NCI-H446 treated with DMSO at 0.1 percent for 48 hours (cell line): ENCODE results near the gene FOXO4.

Experiments used
- DNase-seq: peaks from one replicate; lab custom pipeline; 2025; lab: John Stamatoyannopoulos, UW

FOXO4 gene

DNA sequence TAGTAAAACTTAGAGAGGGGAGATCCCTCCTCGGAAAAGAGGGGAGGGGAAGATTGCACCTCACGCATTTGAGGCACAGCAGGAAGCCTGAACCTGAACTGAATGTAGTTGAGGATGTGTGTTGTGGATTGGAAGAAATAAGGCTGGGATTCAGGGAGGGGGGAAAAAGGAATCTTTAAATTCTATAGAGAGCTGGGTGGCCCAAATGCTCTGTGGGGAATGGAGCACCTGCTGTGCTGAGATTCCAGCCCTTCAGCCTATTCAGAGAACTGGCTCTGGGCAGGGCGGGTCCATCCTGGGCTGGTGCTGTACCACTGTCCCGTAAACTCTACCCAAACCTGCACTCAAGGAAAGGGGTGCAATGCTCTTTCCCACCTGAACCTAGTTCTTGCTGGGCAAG lies 4.1 kb downstream of the FOXO4 start:
- no peak for DNase-seq

DNA sequence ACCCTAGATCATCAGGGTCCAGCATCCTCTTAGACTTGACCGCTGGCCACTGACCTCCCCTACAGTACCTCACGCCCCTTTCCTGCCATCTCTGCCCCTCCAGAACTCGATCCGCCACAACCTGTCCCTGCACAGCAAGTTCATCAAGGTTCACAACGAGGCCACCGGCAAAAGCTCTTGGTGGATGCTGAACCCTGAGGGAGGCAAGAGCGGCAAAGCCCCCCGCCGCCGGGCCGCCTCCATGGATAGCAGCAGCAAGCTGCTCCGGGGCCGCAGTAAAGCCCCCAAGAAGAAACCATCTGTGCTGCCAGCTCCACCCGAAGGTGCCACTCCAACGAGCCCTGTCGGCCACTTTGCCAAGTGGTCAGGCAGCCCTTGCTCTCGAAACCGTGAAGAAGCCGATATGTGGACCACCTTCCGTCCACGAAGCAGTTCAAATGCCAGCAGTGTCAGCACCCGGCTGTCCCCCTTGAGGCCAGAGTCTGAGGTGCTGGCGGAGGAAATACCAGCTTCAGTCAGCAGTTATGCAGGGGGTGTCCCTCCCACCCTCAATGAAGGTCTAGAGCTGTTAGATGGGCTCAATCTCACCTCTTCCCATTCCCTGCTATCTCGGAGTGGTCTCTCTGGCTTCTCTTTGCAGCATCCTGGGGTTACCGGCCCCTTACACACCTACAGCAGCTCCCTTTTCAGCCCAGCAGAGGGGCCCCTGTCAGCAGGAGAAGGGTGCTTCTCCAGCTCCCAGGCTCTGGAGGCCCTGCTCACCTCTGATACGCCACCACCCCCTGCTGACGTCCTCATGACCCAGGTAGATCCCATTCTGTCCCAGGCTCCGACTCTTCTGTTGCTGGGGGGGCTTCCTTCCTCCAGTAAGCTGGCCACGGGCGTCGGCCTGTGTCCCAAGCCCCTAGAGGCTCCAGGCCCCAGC lies 5.2 kb downstream of the FOXO4 start:
- no peak for DNase-seq

DNA sequence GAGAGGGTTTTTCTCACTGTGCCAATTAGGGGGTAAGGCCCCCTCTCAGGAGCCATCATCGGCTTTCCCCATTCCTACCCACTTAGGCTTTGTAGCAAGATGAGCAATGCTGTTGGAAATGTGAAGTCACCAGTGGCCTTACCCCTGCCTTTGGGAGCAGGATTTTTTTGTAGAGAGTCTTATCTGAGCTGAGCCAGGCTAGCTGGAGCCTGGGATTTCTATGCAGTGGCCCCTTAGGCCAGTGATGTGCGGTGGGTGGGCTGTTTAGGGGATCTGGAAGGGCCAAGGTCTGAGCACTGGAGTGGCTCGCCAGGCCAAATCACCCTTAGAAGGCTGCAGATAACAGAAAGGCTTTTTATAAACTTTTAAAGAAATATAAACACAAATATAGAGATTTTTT lies 6.6 kb downstream of the FOXO4 start:
- no peak for DNase-seq

DNA sequence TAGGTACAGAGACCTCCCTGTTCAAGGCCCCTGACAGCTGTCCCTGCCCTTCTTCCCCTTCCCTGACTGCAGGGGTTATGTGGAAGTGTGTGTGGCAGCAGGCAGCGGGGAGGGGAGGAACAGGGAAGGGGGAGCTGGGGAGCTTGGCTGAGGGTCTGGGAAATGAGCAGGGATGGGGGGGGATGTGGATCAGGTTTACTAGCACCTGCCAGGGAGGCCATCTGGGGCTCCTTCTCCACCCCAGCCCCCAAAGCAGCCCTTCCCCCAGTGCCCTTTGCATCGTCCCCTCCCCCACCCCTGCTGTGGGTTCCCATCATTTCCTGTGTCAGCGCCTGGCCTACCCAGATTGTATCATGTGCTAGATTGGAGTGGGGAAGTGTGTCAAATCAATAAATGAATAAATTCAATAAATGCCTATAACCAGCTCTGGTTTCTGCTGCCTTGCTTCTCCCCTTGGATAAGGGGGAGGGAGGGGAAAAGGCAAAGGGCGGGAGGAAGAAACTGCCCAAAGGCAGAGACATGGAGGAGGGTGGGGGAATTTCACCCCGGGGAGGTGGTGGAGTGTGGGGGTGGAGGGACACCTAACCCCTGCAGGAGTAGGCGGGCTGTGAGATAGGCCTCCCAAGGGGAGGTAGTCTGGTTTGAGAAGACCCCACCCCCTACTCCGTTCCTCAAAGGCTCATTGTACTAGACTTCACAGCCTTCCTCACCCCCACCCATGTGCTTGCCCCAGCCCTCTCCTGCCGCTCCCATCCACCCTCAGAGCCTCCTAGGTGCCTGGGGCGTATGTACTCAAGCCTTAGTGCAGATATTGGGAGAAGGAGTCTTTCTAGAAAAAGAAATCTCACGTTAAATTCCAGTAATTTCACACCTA lies 7.7 kb downstream of the FOXO4 start:
- DNase-seq: no peak

DNA sequence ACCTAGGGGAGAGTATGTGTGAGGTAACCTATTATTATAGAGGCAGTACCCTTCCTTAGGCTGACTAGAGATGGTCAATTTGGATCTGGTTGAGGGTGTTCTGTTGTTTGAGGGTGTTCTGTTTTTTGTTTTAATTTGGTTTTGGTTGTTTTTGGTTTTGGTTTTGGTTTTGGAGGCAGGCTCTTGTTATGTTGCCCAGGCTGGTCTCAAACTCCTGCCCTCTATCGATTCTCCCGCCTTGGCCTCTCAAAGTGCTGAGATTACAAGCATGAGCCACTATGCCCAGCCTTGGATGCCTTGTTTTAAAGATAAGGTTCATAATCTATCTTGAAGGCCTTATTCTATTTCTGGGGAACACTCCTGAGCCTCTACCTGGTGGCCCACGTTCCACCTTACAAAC lies 10.0 kb downstream of the FOXO4 start:
- no peak for DNase-seq

DNA sequence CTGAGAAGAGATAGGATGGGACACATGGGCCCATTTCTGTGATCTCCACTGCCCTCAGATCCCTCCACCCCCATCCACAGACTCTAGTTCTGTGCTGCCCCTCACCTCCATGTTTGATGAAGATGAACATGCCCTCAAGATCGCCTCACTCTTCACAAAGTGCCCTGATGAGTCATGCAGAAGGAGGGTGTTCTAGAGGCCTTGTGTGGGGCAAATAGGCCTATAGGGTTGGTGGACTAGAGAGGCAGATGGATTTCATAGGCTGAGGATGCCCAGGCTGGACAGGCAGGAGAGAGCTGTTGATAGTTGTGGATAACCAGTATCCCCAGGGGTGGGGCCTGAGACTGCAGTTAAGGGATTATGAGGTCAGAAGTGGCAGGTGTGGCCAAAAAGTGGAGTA lies 10.8 kb downstream of the FOXO4 start, which contains the start of gene CXorf65:
Gene CXorf65 (minus strand): TSS at position 314 of the 400 bp plus-strand sequence. CDS start 184 bp downstream, at position 130.
- no peak for DNase-seq

DNA sequence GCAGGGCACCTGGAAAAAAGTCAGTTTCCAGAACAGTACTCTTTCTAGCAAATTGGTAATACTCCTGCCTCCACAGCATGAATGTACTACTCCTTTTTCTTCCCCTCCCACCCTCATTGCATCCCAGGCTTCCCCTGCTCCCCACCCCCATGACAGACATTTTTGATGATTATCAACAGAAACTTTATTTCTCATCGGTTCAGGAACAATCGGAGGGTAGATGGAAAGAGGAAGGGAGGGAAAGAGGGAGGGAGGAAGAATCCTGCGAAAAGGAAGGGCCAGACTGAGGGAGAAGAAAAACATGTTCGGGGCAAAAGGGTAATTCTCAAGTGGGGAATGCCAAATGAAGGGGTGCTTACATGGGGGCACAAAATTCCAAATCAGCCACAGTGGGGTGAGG lies 11.6 kb downstream of the FOXO4 start:
- DNase-seq: no peak

DNA sequence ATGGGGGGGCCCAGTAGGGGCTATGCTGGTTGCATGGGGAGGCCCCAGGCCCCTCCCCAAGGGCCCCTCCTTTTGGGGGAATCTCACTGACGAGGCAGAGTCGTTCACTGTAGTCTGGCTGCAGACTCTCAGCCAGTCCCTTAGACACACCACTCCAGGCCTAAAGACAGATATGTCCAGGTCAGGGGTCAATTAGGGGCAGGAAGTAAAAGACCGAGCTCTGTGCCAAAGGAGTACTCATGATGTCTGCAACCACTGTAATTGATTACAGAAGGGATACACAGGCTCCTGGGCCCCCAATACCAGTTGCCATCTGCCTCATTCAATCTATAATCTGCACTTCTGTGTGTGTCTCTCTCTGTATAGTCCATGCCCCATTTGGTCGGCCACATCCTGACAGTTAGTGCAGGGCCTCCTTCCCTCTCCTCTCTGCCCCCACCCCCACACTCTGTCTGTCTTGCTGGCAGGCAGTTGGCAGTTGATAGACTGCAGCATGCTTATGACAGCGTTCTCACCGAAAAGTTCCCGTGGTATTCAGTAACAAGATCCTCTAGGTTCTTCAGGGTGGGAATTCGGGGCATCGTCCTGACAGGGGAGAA lies 12.2 kb downstream of the FOXO4 start:
- DNase-seq: no peak

DNA sequence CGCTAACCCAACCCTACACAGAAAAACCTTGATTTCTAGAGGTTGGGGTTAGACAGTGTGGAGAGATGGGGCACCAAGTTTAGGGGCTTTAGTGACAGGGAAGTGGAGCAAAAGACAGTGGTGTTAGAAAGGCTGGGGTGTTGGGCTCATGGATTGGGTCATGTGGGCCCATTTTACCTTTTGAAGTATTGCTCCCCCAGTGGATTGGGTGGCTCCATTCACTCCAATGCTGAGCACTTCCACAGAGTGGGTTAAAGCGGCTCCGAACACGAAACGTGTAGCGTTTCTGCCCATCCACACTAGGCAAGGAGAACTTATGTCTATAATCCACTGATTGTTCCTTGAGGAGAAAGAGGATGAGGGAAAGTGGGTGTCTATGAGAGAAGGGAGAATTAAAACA lies 13.4 kb downstream of the FOXO4 start:
- no peak for DNase-seq

DNA sequence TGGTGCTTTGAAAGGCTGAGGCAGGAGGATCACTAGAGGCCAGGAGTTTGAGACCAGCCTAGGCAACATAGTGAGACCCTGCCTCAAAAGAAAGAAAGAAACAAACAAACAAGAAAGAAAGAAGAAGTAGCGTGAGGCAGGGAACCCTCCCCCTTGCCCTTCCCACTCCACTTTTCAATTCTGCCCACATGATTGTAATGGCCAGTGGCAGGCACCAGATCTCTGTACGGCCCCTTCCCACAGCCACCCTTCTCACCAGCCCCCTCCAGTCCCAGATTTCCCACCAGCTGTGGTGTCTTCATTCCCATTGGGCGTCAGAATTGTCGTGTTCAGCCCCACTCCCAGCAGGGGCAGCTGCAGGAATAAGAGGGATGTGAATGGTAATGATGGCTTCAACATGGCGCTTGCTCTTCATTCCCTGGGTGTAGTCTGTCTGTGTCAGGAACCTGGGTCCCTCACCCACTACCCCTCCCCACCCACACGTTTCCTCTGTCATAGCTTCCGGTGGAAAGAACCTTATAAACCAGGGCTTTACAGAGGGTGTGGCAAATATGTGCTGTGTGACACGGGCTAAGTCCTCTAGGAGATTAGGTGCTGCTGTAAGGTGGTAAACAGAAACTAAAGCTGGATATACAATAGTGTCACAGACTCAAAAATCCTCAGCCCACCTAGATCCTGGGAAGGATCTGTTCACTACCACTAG lies 15.6 kb downstream of the FOXO4 start, which contains the start of gene IL2RG:
Gene IL2RG (minus strand): TSS at position 437 of the 703 bp plus-strand sequence. CDS start 38 bp downstream, at position 399.
- no peak for DNase-seq

DNA sequence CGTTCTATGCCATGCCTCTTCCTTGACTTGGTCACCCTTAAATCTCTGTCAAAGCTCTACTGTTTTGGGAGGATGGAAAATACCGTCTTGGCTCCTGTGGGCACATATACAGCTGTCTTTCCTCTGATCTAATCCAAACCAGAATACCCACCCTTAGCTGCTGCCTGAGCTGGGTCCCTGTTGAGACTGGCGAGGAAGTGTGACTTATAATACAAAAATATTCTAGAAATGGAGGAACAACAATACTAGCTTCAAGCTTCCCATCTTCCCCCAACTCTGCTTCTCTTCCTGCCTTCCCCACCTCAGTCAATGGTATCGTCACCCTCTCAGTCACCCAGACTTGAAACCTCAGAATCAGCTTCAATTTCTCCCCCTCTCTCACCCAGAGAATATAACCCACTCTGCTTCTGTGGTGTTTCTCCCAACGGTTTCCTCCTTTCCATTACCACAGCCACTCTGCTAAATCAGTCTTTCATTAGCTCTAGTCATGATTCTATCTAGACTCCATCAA lies 16.3 kb downstream of the FOXO4 start:
- no peak for DNase-seq

DNA sequence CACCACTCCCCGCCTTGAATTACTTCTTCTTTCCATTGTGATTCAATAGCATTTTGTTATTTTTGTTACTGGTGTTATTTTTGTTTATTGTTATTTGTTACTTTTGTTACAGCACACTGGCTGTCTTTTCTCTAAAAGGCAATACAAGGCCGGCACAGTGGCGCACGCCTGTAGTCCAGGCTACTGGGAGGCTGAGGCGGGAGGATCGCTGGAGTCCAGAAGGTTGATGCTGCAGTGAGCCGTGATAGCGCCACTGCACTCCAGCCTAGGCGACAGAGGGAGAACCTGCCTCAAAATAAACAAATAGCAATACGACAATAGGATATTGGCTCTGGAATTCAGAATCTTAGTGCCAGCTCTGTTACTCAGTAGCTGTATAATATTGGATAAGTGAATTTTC lies 21.7 kb downstream of the FOXO4 start:
- DNase-seq: no peak

DNA sequence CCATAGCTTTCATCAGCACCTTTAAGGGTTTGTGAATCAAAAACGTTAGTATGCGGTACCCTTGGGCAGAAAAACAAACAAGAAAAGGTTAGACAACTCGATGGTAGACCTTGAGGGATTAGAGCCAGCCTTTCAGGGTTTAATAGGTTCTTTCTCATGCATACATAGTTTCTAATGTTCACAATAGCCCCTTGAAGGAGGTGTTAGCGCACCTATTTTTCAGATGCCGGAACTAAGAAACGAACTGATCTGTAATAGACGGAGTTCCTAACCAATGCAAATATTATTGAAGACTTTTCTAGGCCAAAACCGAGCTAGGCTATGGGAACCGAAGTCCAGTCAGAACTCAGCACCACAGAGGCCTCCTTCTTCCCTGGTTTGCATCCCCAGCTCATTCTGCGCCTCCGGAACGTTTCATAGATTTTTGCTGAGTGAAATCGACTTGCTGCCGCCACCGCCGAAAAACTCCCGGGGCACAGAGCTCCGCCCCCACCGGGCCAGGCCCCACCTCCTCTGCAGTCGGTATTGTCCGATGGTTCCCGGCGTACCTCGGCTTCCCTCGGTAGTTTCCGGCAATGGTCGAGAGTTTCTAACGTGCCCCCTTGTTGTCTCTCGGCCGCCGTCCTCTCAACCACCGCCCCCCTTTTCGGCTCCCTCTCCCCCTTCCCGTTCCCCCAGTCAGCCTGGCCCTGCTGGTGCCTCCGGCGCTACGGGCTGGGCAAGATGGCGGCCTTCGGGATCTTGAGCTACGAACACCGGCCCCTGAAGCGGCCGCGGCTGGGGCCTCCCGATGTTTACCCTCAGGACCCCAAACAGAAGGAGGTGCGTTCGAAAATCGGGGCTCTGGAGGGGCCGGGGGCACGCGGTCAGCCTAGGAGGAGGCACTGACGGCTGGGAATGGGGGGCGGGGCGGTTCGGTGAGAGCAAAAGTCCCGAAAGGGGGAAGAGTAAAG lies 22.7 kb downstream of the FOXO4 start, which contains the start of gene MED12:
Gene MED12 (plus strand): TSS at position 565 of the 953 bp plus-strand sequence. CDS start 159 bp downstream, at position 724.
- peak; percentile 44 for DNase-seq

DNA sequence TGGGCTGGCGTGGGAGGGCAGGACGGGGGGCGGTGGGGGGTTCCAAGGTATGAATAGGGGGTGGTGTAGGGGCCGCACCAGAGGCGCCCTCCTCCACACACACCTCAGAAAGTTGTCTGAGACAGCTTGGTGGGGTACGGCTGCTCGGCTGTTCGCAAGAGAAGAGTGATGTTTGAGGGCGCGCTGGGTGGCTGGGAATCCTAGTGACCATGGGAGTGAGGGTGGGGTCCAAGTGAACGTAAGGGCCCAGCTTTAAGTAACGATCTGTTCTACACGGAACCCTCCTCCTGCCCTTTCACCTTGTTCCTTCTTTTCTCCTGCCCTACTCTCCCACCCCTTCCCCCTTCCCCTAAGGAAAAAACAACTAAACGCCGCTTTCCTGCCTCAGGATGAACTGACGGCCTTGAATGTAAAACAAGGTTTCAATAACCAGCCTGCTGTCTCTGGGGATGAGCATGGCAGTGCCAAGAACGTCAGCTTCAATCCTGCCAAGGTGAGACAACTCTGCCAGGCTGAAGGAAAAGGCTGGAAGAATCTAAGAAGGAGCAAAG lies 23.4 kb downstream of the FOXO4 start:
- no peak for DNase-seq

DNA sequence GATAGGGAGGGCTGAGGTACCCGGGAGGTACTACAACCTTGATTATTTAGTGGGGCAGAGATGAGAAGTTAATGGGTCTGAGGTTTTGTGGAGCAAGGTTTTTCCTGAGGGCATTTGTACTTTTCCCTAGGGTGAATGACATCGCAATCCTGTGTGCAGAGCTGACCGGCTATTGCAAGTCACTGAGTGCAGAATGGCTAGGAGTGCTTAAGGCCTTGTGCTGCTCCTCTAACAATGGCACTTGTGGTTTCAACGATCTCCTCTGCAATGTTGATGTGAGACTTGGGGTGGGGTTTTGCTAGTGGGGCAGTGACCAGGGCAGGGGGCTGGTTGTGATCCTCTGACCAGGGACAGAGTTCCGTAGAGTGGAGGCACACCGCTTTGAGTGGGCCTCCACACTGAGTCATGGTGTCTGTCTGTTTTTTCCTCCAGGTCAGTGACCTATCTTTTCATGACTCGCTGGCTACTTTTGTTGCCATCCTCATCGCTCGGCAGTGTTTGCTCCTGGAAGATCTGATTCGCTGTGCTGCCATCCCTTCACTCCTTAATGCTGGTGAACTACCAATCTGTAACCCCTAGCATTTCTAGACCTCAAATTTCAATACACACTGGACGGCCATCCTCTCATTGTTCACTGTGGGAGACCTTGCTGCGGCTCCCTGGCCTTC lies 32.6 kb downstream of the FOXO4 start:
- no peak for DNase-seq

DNA sequence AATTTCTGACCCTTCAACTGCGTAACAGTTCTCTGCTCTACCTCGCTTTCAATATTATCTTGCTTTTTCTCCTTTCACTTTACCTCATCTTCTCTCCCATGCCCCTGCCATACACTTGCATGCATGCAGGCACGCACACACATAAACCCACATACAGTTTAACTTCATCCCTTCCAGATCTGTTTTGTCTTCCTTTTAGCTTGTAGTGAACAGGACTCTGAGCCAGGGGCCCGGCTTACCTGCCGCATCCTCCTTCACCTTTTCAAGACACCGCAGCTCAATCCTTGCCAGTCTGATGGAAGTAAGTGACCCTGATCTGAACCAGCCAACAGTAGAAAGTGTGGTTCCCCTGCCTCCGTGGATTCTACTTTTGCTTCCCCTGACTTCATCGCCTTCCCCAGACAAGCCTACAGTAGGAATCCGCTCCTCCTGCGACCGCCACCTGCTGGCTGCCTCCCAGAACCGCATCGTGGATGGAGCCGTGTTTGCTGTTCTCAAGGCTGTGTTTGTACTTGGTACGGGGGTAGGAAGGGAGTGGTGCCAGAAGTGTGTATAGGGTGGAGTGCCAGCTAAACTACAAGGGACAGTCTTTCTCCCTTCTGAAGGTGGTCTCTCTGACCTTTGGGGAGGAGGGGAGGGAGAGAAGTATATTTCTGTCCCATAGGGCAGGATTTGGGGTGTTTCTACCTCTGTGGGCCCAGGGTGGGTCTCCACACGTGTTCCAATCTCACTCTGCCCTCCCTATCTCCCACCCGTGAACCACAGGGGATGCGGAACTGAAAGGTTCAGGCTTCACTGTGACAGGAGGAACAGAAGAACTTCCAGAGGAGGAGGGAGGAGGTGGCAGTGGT lies 33.5 kb downstream of the FOXO4 start:
- no peak for DNase-seq

DNA sequence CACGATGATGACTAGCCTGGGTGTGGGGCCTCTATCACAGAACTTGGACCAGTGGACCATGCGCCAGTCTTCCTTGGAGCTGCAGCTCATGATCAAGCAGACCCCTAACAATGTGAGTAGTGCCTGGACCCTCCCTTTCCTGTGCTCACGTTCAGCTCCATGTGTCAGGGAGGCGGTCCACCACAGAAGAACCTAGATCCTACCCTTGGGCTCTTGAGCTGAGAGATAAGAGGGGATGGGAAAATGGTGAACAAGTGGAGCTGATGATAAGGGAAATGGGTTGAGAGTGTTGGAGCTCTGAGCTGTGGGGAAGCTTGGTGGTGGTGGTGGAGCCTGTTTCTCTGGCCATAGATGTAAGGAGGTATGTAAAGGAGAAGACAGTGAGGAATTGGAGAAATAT lies 35.9 kb downstream of the FOXO4 start:
- DNase-seq: no peak

DNA sequence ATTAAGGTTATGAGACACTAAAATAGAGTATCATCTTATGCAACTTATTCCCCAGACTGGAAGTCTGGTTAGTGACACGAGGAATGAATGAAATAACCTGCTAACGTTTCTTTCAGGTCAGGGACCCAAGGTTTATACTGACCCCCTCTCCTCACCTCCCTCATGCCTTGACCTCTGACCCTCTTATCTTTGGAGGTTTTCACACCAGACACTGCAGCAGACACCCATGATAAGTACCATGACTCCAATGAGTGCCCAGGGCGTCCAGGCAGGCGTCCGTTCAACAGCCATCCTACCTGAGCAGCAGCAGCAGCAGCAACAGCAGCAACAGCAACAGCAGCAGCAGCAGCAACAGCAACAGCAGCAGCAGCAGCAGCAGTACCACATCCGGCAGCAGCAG lies 44.8 kb downstream of the FOXO4 start:
- DNase-seq: no peak
